HG02884 (cell line): ENCODE results near the gene EML4.
A peak's percentile ranks its signal among the peaks of the same experiment; 100 is the strongest.
"Not testable (repeated sequence)": the region's sequence is repeated elsewhere in the genome, so short reads cannot be mapped to it uniquely, and the experiment has no call there.

Experiments
- ATAC-seq: cut with Tn5 transposase; IDR thresholded peaks from one replicate; pipeline ENCODE4 v1.9.1; 2021; ENCODE audit warnings: mild to moderate bottlenecking, moderate library complexity; ENCODE audit not compliant: unreplicated experiment

The EML4 gene

DNA sequence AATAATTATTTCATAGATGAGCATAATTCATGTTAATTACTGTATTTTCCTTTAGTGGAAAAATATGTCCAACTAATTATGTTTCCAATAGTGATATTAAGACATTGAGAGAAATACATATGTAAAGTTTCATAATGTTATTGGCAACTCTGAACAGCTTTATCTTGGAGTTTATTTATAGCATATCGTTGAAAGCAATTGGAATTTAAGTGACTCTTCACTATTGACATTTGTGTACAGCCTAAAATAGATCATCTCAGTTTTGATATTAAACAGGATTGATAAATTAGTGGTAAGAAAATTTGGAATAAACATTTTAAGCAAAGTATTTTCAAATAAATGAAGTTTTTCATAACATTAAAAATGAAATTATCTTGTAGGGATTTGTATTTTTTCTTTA is 79.7 kb downstream of the EML4 start:
- ATAC-seq: no peak

GRCh38 chr2:42249284-42249683 is 80.1 kb downstream of the EML4 start:
- ATAC-seq: no peak

- ATAC-seq: no peak
Measured at GRCh38 chr2:42249887-42250286, 80.7 kb downstream of the EML4 start.

- no peak for ATAC-seq
Measured at GRCh38 chr2:42250925-42251324, 81.8 kb downstream of the EML4 start.

DNA sequence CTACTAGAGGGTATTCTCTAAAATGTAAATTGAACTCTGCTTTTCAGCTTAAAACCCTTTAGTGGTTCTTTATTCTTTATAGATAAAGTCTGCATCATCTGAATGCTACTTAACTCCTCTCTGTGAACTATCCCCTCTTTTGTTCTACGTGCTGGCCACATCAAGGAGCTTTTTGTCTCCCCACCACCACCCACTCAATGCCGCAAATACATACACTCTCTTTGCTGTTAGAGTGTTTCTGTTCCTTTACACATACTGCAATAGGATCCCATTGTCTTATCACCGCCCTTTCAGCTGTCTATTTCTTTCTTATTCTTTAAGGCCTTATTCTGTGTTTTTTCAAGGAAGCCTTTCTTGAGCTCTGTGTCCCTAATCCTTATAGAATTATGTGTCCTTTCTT is 83.3 kb downstream of the EML4 start:
- ATAC-seq: no peak

GRCh38 chr2:42254186-42254895 is 85.2 kb downstream of the EML4 start:
- no peak for ATAC-seq

DNA sequence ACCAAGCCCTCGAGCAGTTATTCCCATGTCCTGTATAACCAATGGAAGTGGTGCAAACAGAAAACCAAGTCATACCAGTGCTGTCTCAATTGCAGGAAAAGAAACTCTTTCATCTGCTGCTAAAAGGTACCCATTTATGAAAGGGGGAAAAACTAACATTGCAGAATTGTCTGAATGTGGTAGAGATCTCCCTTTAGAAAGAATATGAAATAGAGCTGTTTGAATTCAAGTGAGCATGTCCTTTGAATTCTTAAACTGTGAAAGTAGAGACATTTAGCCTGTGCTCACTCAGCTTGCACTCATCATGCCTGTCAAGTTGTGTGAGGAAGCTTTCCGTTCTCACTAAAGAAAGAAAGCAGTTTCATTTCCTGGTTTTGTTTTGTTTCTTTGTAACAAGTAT is 87.4 kb downstream of the EML4 start:
- peak; percentile 83 for ATAC-seq

GRCh38 chr2:42261518-42262195 is 92.5 kb downstream of the EML4 start:
- no peak for ATAC-seq

DNA sequence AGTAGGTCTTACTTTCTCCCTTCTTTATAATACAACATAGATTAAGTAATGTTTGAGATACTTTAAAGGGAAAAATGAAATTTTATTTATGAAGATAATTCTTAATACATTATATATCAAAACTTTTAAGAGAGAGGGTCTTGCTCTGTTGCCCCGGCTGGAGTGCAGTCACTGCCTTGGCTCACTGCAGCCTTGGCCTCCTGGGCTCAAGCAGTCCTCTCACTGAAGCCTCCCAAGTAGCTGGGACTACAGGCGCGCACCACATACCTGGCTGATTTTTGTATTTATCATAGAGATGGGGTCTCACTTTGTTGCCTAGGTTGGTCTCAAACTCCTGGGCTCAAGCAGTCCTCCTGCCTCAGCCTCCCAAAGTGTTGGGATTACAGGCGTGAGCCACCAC is 97.1 kb downstream of the EML4 start:
- no peak for ATAC-seq

- ATAC-seq: no peak
Measured at GRCh38 chr2:42267530-42267929, 98.4 kb downstream of the EML4 start.

DNA sequence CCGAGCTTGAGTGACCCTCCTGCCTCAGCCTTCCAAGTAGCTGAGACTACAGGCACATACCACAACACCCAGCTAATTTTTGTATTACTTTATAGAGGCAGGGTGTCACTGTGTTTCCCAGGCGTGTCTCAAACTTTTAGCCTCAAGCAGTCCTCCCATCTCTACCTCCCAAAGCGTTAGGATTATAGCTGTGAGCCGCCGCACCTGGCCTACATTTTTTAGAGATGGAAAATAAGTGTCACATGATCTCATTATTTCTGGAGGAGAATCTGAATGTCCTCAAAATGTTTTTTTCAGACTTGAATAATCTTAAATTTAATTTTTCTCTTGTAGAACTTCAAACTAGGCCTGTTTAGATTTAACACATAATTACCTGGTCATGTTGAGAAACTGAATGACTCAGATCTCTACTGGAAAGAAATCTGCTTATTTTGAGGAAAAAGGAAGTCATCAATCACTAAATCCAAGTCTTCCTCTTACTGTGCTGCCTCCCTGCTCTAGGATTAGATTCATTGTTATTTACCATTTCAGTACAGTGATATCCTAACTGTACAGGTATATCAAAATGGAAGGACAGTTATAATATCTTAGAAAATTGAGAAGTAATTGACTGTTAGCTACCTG is 99.5 kb downstream of the EML4 start:
- ATAC-seq: no peak

GRCh38 chr2:42270757-42271156 is 101.6 kb downstream of the EML4 start:
- no peak for ATAC-seq

DNA sequence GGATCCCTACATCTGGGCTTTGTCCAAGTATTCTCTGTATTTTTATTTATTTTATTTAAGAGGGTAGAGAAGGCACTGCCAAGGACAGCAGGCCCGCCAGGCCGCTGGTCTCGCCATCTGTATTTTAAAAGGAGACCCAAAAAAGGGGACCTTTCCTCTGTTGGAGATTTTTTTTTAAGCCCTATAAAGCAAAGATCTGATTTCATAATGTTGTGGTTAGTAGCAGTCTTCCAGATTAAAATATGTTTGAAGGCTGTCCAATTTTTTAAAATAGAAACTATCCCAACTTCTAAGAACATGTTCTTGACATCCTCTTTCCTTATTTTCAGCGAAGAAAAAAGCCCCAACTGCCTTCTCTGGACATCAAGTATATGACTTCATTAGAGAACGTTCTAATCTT is 102.1 kb downstream of the EML4 start:
- ATAC-seq: not testable (repeated sequence)

GRCh38 chr2:42274863-42275262 is 105.7 kb downstream of the EML4 start:
- ATAC-seq: no peak

GRCh38 chr2:42281416-42282081 is 112.4 kb downstream of the EML4 start:
- ATAC-seq: no peak

DNA sequence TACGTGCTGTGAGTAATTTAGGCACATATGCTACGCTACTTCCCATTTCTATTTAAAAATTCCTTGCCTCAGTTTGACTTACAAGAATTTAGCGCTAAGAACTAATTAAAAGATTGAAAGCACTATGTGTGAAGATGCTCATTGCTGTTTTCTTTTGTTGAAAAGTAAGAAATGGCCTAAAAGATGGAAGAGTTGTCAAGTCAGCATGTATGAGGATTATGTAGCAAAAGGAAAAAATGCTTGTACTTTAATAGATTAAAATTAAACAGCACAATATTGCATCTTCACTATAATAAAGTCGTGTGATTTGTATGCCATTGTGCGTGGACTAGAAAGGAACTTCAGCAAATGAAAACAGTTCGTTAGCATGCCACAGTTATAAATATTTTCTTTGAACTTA is 114.9 kb downstream of the EML4 start:
- ATAC-seq: no peak

DNA sequence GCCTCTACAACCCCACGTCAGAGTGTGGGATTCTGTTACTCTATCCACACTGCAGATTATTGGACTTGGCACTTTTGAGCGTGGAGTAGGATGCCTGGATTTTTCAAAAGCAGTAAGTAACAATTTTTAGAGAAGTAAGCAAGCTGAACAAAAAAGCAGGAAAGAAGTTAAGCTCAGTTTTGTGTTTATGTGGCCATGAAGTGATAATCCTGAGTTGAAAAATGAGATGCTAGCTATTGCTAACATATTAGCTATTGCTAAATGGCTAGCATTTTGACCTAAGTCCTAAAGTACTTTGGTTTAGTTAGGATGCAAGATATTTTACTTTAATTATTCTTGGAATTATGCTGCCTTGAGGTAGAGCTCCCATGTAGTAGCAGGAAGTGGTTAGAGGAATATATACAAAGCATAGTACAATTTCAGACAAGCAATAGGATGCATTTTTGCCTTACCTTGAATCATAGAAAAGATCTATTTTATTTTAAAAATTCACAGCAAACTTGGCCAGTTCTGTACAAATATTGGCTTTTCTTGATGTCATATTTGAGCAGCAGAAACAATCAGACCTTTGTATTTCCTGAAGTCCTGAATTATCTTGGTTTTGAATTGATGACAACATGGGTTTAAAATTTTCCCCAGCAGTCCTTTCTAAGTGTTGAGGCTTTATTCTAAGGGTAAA is 117.3 kb downstream of the EML4 start:
- ATAC-seq: no peak

GRCh38 chr2:42288811-42289210 is 119.7 kb downstream of the EML4 start:
- no peak for ATAC-seq

GRCh38 chr2:42289222-42289621 is 120.1 kb downstream of the EML4 start:
- no peak for ATAC-seq

DNA sequence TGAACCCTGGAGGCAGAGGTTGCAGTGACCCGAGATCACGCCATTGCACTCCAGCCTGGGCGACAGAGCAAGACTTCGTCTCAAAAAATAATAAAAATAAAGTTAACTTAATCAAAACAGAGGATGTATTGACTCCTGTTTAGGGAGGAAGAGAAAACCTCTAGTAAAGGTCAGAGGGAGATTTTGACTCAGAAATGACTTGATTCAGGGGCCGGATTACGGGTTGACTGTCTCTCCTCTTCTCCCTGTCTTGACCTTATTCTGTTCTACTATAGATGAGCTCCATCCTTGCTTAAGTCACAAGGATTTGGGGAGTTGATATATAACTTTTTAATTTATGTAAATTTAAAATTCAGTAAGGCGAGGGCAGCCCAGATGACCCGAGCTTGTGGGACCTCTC is 120.9 kb downstream of the EML4 start:
- no peak for ATAC-seq

DNA sequence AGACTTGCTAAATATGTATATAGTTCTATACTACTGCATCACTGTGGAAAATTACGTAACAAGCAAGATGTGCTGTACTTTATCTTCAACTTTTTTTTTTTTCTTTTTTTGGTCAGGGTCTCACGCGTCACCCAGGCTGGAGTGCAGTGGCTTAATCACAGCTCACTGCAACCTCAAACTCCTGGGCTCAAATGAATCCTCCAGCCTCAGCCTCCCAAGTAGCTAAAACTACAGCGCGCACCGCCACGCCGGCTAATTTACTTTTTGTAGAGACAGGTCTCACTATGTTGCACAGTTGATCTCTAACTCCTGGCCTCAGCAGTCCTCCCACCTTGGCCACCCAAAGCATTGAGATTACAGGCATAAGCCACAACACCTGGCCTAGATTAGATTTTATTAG is 123.9 kb downstream of the EML4 start:
- ATAC-seq: no peak
